HG03378 (cell line): ENCODE data around the gene TMBIM1.
A peak's percentile ranks its signal among the peaks of the same experiment; 100 is the strongest.
"Not testable (repeated sequence)": the region's sequence is repeated elsewhere in the genome, so short reads cannot be mapped to it uniquely, and the experiment has no call there.

Experiments
- ATAC-seq: cut with Tn5 transposase; IDR thresholded peaks from one replicate; pipeline ENCODE4 v1.9.1; 2021; ENCODE audit warnings: mild to moderate bottlenecking, moderate library complexity; ENCODE audit not compliant: unreplicated experiment

TMBIM1 gene

GRCh38 chr2:218273214-218273907 is 18.9 kb downstream of the TMBIM1 start:
- ATAC-seq = not testable (repeated sequence)

DNA sequence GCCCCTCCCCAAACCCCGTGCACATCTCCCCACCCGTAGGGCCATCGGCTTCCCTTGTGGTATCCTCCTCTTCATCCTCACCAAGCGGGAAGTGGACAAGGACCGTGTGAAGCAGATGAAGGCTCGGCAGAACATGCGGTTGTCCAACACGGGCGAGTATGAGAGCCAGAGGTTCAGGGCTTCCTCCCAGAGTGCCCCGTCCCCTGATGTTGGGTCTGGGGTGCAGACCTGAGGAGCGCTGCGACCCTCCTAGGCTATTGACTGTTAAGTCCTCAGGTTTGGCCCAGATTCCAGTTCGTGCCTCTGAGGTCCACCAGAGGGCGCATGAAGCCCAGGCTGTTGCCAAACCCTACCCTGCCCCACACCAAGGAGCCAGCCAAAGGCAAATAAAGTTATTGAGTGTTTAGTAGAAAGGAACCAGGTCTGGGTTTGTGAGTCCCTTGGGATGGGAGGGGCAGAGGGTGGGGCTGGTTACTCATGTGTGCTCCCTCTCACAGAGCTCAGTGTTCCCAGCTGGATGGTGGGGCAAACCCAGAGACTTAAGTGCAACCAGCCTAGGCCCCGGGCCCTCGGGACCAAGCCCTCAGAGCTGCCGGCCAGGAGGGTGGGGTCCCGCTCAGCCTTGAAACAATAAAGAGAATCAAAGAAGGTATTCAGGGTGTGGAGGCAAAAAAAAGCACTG is 19.6 kb downstream of the TMBIM1 start:
- peak; percentile 29 for ATAC-seq

DNA sequence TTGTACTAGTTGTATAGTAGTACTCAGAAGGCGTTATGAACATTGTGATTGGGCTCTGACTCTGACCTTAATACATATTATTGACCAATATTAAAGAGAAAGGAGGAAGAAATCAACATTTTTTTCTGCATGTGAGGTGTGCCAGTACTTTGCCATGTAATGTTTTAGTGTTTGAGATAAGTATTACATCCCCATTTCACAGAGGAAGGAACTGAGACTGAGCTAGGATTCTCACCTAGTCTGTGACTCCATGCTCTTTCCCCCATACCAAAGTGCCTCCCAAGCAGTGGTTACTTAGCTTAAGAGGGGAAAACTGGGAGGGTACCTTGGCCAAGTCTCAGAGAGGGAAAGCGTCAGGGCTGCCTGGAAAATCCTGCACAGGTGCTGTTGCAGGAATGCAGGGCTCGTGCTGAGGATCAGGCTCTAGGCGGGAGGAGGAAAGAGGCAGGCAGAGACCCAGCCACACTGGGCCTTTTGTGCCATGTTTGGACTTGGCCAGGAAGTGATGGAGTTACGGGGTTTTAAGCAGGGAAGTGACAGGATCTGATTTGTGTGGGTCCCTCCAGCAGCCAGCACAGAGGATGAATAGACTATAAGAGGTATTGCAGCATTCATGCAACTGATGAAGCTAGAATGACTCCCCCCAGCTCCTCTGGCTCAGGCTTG is 20.3 kb downstream of the TMBIM1 start:
- no peak for ATAC-seq

GRCh38 chr2:218271487-218271797 is 20.9 kb downstream of the TMBIM1 start:
- ATAC-seq = no peak

DNA sequence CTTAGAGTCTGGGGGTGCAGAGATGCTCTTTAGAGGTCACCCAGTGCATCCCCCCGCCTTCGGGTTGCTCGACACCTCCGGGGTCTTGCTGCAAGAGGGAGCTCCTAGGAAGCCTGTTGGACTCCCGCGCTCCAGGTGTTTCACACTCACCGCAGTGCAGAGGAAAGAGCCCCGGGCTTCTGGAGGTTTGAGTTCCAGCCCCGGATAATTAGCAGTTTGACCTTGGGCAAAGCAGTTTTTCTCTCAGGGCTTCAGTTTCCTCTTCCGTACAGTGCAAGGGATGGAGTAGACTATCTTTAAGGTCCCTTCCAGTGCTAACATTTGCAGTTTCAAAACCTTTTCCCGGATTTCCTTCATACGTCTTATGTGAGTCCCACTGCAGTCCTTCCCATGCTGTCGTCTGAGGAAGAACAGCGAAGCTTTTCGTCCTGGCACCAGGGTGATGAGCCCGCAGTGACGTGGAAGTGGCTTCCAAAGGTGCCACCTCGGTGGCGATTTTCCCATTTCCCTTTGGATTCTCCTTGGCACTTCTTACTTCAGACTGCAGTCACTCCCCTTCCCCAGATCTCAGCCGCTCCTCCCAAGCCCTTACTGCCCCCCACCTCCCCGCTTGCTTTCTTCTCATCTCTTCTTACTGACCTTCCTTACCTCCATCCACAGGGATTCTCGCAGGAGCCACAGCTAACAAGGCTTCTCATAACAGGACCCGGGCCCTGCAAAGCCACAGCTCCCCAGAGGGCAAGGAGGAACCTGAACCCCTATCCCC is 21.4 kb downstream of the TMBIM1 start:
- ATAC-seq = peak; percentile 0

DNA sequence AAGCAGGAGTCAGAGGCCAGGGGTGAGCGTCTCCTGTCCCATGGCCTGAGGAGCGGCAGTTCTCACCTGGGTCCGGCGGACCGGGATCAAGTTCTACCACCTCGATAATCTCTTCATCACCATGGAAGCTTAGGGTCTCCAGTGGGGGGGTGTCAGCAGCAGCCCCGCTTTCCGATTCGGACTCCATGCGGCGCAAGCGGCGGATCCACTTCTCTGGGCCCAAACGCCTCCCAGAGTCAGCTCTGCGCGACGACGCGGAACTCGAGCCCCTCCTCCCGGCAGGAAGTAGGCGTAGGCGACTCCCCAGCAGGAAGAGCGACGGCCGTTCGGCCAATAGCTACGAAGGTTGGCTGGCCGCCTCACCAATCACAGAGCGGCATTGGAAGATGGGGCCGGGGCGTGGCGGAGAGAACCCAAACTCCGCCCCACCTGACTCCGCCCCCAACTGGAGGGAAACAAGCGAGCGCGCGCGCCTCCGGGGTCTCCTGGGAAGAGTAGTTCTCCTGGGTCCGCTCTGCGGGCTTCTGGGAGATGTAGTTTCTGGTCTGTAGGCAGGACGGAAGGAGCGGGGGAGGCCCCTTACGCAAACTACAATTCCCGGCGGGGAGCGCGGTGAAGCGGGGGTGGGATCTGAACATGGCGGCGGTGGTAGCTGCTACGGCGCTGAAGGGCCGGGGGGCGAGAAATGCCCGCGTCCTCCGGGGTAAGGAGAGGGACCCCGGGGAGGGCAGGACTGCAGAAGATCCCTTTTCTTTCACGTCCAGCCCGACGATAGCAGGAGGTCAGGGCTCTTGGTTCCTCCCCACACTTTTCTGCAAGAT is 22.2 kb downstream of the TMBIM1 start, which contains the start of the genes AAMP and PNKD:
AAMP (minus strand) TSS at position 238 of the 821 bp plus-strand sequence; CDS start at position 187, 51 bp downstream.
PNKD (plus strand) TSS at position 620 of the 821 bp plus-strand sequence; CDS start at position 637, 17 bp downstream.
- ATAC-seq = peak; percentile 88

DNA sequence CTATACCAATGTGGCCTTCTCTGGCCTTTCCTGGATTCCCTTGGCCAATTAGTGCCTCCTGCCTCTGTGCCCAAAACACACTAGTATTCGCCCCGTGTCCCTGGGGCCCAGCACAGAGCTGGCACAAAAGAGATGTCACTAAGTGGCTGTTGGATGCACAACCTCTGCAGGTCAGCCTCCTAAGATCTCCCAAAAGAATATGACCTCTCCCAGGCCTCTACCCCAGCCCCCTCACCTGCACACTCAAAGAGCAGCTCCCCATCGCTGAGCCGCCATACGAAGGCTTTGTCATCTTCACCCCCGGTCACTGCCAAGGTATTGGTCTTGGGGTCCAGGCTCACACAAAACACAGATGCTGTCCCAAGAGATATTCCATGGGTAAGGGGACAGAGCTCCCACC is 25.0 kb downstream of the TMBIM1 start:
- ATAC-seq = no peak

- ATAC-seq = no peak
Observed at GRCh38 chr2:218266316-218266979, 25.9 kb downstream of the TMBIM1 start.

GRCh38 chr2:218265626-218266025 is 26.7 kb downstream of the TMBIM1 start:
- ATAC-seq = no peak

DNA sequence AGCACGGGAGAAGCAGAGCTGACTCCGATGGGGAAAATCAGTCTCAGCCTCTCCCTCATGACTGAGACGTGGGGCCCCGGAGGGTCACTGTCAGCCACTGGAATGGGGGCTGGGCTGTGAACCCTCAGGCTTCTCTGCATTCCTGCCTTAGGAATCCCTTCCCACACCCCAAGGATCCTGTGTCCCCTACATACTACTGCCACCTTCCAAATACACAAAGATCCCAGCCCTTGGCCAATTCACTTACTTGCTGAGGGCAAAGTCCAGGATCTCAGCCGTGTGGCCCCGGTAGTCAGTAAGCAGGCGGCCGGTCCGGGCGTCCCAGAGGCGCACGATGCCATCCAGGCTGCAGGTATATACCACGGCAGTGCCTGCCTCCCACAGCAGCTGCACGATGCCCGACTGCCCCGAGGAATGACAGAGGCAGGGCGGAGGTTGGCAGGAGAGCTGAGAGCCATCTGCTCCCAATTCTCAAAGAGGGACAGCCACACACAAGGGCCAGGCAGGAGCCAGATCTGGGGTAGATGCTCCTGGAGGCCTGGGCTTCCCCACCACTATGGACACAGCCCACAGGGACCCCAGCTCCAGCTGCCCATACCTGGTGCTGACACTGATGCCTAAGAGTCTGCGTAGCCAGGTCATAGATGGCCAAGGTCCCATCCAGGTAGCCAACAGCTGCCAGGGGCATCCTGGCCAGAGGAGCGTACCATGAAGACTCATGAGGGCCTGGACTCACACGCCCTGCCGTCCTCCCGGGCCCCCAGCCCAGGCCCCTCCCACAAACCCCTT is 27.3 kb downstream of the TMBIM1 start:
- no peak for ATAC-seq

GRCh38 chr2:218263817-218264641 is 28.3 kb downstream of the TMBIM1 start:
- no peak for ATAC-seq

- no peak for ATAC-seq
Observed at GRCh38 chr2:218262631-218263586, 29.4 kb downstream of the TMBIM1 start.

- ATAC-seq = no peak
Observed at GRCh38 chr2:218262237-218262600, 30.1 kb downstream of the TMBIM1 start.

- no peak for ATAC-seq
Observed at GRCh38 chr2:218261423-218262236, 30.7 kb downstream of the TMBIM1 start.

DNA sequence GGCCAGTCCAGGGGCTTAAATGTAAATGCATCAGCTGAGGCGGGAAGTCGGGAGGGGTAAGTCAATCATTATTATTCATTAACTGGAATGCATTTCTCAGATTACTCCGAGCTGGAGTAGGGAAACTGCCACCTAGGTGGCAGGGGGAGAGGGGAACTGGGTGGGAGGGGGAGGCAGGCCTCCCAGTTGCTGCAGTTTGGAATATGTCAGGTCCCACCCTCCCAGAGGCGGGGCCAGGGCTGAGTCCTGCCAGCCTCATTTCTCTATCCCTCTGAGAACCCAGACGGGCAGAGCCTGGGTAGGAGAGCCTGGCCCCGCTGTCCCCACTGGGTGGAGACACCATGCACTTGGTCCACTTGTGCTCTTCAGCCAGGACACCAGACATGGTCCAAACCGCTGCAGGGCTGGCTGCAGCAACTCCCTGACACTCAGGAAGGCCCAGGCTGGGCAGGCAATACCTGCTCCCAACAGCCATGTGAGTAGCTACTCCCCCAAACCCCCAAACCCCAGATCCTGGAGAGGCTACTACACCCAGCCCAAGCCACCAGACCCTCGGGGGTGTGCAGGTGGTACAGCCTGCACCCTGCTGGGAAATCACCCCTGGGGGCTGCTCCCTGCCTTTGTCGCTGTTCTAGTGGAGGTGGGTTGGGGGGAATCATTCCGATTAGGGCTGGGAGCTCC is 31.4 kb downstream of the TMBIM1 start, which contains the start of gene GPBAR1:
GPBAR1 (plus strand) TSS at position 274 of the 681 bp plus-strand sequence. CDS start 1,710 bp downstream, outside the sequence.
- ATAC-seq = no peak
